Testis (tissue), 3 donors: ENCODE results near the gene ELOA. TPM values are rescaled to one million over a fixed set of nuclear protein-coding genes. Genes with fewer than 3 reads are reported as not detected.
A peak's percentile ranks its signal among the peaks of the same experiment; 100 is the strongest.

ENCODE experiments used
- DNase-seq: peaks from one replicate; pipeline ENCODE4 v3.0.0-alpha.2; 2019
- H3K27ac ChIP-seq, 2 donors: fragments of 200-600 bp; sonication (generic); one replicate each; pipeline ENCODE4 v1.5.1; 2019
- H3K27me3 ChIP-seq: fragments of 200-600 bp; sonication (generic); one replicate; pipeline ENCODE4 v1.5.1; 2019
- H3K36me3 ChIP-seq: fragments of 200-600 bp; sonication (generic); one replicate; pipeline ENCODE4 v1.5.1; 2017; ENCODE audit warnings: low read depth; ENCODE audit errors: missing control alignments
- H3K4me1 ChIP-seq: fragments of 200-600 bp; sonication (generic); one replicate; pipeline ENCODE4 v1.5.1; 2019
- H3K4me3 ChIP-seq, 2 donors: fragments of 200-600 bp; sonication (generic); one replicate each; pipeline ENCODE4 v1.5.1; 2017 to 2019
- H3K9me3 ChIP-seq: fragments of 200-600 bp; sonication (generic); one replicate; pipeline ENCODE4 v1.5.1; 2017
- POLR2A ChIP-seq: fragments of 450-650 bp; IDR thresholded peaks from one replicate; pipeline ENCODE4 v1.6.1; 2017; ENCODE audit warnings: antibody characterized with exemption, mild to moderate bottlenecking, moderate library complexity
- WGBS, 2 donors: methylation state at CpG; one replicate each; pipeline ENCODE4 v1.1.5; 2018; 5-methylcytosine and 5-hydroxymethylcytosine counted together
- intact Hi-C: fragments of 100-400 bp; cut with DNase I; formaldehyde crosslinking; loops from one replicate; pipeline ENCODE4 v1.15.1; 2023; ENCODE audit warnings: low total_unique reads
- polyA plus RNA-seq: library from polyadenylated mRNA; stranded (reverse); fragments of 350-450 nt; fragmentation: Illumina TruSeq; extraction: RNeasy Lipid Tissue Mini Kit (QIAGEN cat#74804); gene quantifications from one replicate; pipeline ENCODE4 v1.2.3, GENCODE V29; 2014; ENCODE audit warnings: low read depth, low replicate concordance; ENCODE audit not compliant: insufficient read depth
- total RNA-seq, 2 donors: library from RNA; depleted of rRNA; stranded (reverse); fragments of >200 nt; gene quantifications; one replicate each; pipeline ENCODE4 v1.2.3, GENCODE V29; 2016
- TF ChIP-seq, protein P1 (sequence below), 3 experiments: fragments of 450-650 bp in 2 of 3; fragments of 200-600 bp in 1 of 3; sonication (generic) in 1 of 3; IDR thresholded peaks; one replicate each; pipeline ENCODE4 v1.5.1; 2016 to 2019; ENCODE audit warnings: antibody characterized with exemption in 3 of 3, mild to moderate bottlenecking in 2 of 3, moderate library complexity in 1 of 3

ELOA gene
- total and polyA plus RNA-seq, 3 donors from 2014 or later, result 38.7 to 51.3 (median 41.9) TPM

DNA sequence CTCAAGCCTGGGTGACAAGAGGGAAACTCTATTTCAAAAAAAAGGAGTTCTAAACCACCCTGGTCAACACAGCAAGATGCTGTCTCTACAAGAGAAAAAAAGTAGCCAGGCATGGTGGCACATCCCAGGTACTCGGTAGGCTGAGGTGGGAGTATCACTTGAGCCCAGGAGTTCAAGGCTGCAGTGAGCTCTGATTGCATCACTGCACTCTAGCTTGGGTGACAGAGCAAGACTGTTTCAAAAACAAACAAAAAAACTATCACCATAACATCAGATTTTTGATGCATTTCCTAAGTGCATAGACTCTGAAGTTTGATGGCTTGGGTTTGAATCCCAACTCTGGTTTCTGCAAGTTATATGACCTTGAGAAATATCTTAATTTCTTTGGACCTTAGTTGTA lies 9.6 kb downstream of the ELOA start:
- WGBS, 2 donors, result 33 to 55% methylated on average over 1 of the region's 1 CpG
- H3K27ac ChIP-seq, result no peak overlapping the region
- no peaks in the 10 kb centered on the region for H3K27me3 ChIP-seq
- H3K4me1 ChIP-seq, result no peaks in the 10 kb centered on the region
- no peak overlapping the region for H3K4me3 ChIP-seq
- H3K36me3 ChIP-seq, result peaks cover 4% of the 10 kb centered on the region
- H3K9me3 ChIP-seq, result no peaks in the 10 kb centered on the region
- TF ChIP-seq, protein P1, sequence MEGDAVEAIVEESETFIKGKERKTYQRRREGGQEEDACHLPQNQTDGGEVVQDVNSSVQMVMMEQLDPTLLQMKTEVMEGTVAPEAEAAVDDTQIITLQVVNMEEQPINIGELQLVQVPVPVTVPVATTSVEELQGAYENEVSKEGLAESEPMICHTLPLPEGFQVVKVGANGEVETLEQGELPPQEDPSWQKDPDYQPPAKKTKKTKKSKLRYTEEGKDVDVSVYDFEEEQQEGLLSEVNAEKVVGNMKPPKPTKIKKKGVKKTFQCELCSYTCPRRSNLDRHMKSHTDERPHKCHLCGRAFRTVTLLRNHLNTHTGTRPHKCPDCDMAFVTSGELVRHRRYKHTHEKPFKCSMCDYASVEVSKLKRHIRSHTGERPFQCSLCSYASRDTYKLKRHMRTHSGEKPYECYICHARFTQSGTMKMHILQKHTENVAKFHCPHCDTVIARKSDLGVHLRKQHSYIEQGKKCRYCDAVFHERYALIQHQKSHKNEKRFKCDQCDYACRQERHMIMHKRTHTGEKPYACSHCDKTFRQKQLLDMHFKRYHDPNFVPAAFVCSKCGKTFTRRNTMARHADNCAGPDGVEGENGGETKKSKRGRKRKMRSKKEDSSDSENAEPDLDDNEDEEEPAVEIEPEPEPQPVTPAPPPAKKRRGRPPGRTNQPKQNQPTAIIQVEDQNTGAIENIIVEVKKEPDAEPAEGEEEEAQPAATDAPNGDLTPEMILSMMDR (IDR thresholded peaks at IDR 0.05), result no peak
- no peak for TF ChIP-seq POLR2A
- no peak for DNase-seq
- intact Hi-C loops, result no loop called here

DNA sequence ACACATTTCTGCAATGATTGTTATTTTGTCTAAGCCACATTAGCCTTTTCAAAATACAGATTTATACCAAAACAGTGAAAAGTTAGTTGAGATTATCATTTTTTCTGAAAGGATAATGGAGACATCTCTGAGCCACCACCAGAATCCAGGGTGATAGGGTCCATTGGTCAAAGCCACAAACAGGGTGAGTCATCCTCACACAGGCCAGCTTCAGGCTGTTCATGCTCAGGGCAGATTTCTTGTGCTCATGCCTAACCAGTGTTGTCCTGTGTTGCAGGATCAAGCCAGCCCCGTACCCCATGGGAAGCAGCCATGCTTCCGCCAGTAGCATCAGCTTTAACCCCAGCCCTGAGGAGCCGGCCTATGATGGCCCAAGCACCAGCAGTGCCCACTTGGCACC lies 13.4 kb downstream of the ELOA start:
- 89 to 91% methylated on average over 2 to 3 of the region's 3 CpGs for WGBS, 2 donors
- Histone ChIP-seq H3K4me3 (no peak overlapping the region), H3K9me3 (no peaks in the 10 kb centered on the region), H3K27ac (no peak overlapping the region), H3K27me3 (no peaks in the 10 kb centered on the region), H3K4me1 (no peaks in the 10 kb centered on the region), H3K36me3 (peaks cover 4% of the 10 kb centered on the region)
- no peak for TF ChIP-seq POLR2A
- TF ChIP-seq, protein P1 (IDR thresholded peaks at IDR 0.05), result no peak
- intact Hi-C loops, result no loop called here
- DNase-seq, result no peak

- TF ChIP-seq, protein P1 (IDR thresholded peaks at IDR 0.05), result no peak
- TF ChIP-seq POLR2A, result no peak
- intact Hi-C loops, result no loop called here
- Histone ChIP-seq H3K36me3 (no peaks in the 10 kb centered on the region), H3K4me1 (no peaks in the 10 kb centered on the region), H3K27me3 (no peaks in the 10 kb centered on the region), H3K9me3 (no peaks in the 10 kb centered on the region), H3K27ac (no peak overlapping the region), H3K4me3 (no peak overlapping the region)
- DNase-seq, result no peak
- 94 to 100% methylated on average over 1 of the region's 1 CpG for WGBS, 2 donors
Measured at GRCh38 chr1:23757812-23758211, 14.5 kb downstream of the ELOA start.

DNA sequence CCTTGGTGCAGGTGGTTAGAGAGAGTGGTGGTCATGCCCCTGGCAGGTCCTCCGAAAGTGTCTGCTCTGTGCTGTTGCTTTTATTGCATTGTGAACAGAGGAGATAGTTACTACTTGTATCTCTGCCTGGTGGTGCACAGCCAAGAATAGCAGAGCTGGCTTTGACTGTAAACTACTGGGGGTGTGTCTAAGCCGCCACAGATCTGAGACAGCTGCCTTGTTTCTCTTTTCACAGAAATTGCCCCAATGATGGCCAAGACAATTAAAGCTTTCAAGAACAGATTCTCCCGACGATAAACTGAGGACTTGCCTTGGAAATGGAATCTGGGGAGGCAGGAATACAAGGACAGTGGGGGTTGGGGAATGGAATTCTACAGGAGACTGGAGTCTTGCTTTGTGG lies 16.0 kb downstream of the ELOA start:
- H3K36me3 ChIP-seq, result no peaks in the 10 kb centered on the region
- H3K27ac ChIP-seq, result no peak overlapping the region
- H3K4me1 ChIP-seq, result no peaks in the 10 kb centered on the region
- no peaks in the 10 kb centered on the region for H3K27me3 ChIP-seq
- TF ChIP-seq POLR2A, result no peak
- TF ChIP-seq, protein P1 (IDR thresholded peaks at IDR 0.05), result no peak
- DNase-seq, result peak; percentile 79
- no peak overlapping the region for H3K4me3 ChIP-seq
- 31 to 35% methylated on average over 4 of the region's 4 CpGs for WGBS, 2 donors
- intact Hi-C loops, result no loop called here
- H3K9me3 ChIP-seq, result no peaks in the 10 kb centered on the region

GRCh38 chr1:23763041-23763577 lies 19.8 kb downstream of the ELOA start:
- Histone ChIP-seq H3K36me3 (no peaks in the 10 kb centered on the region), H3K4me1 (no peaks in the 10 kb centered on the region), H3K27me3 (no peaks in the 10 kb centered on the region), H3K27ac (no peak overlapping the region), H3K4me3 (no peak overlapping the region), H3K9me3 (no peaks in the 10 kb centered on the region)
- no peak for TF ChIP-seq POLR2A
- TF ChIP-seq, protein P1 (IDR thresholded peaks at IDR 0.05), result no peak
- WGBS, 2 donors, result 40 to 80% methylated on average over 7 of the region's 7 CpGs
- intact Hi-C loops, result no loop called here
- DNase-seq, result no peak
